SK-N-SH (cell line): ENCODE data around the gene CCDC116.

ENCODE experiments used
- CTCF ChIP-seq: fragments of 200-600 bp; sonication (generic); IDR thresholded peaks from 2 replicates; pipeline ENCODE4 v1.6.1; 2017; ENCODE audit warnings: antibody characterized with exemption, mild to moderate bottlenecking, moderate library complexity
- ELF1 ChIP-seq: IDR thresholded peaks from 2 replicates; pipeline ENCODE4 v1.4.0; 2012
- EP300 ChIP-seq, 2 experiments: IDR thresholded peaks; 2 replicates each; pipeline versions ENCODE4 v1.4.0 to v1.6.1; 2012; ENCODE audit warnings: borderline replicate concordance in 1 of 2, low read depth in 1 of 2, low read length in 1 of 2
- EZH2phosphoT487 ChIP-seq: fragments of 200-600 bp; sonication (generic); IDR thresholded peaks from 2 replicates; pipeline ENCODE4 v1.6.1; 2017; ENCODE audit warnings: low read depth, mixed run types, mild to moderate bottlenecking, antibody characterized with exemption, moderate library complexity, borderline replicate concordance
- FOXM1 ChIP-seq: IDR thresholded peaks from 2 replicates; pipeline ENCODE4 v1.4.0; 2012; ENCODE audit warnings: low read depth, mild to moderate bottlenecking
- GABPA ChIP-seq: IDR thresholded peaks from 2 replicates; pipeline ENCODE4 v1.4.0; 2012; ENCODE audit warnings: low read depth, mild to moderate bottlenecking
- GATA2 ChIP-seq: sonication (generic); formaldehyde crosslinking; IDR thresholded peaks from 2 replicates; pipeline ENCODE4 v1.5.0; 2020; ENCODE audit warnings: mild to moderate bottlenecking, missing genetic modification reagents
- MAX ChIP-seq: IDR thresholded peaks from 2 replicates; pipeline ENCODE4 v1.4.0; 2012; ENCODE audit warnings: low read depth
- MXI1 ChIP-seq: IDR thresholded peaks from 2 replicates; pipeline ENCODE4 v1.6.1; 2012; ENCODE audit warnings: mild to moderate bottlenecking, low read depth, low read length, improper control_type of control experiment
- RAD21 ChIP-seq: IDR thresholded peaks from 2 replicates; pipeline ENCODE4 v1.6.1; 2012; ENCODE audit warnings: mild to moderate bottlenecking, low read length
- RXRA ChIP-seq: IDR thresholded peaks from 2 replicates; pipeline ENCODE4 v1.4.0; 2012; ENCODE audit warnings: low read depth, mild to moderate bottlenecking, borderline replicate concordance
- TF ChIP-seq, protein P1 (sequence below): IDR thresholded peaks from 2 replicates; pipeline ENCODE4 v1.6.1; 2012; ENCODE audit warnings: mild to moderate bottlenecking, low read depth, low read length, moderate library complexity
- TF ChIP-seq, protein P2 (sequence below): fragments of 150-350 bp; IDR thresholded peaks from 2 replicates; pipeline ENCODE4 v1.6.1; 2017; ENCODE audit warnings: antibody characterized with exemption, low read length, low read depth, borderline replicate concordance
- TF ChIP-seq, protein P3 (sequence below): IDR thresholded peaks from 2 replicates; pipeline ENCODE4 v1.4.0; 2012; ENCODE audit warnings: low read depth, borderline replicate concordance

GRCh38 chr22:21587803-21588611 lies 44.6 kb upstream of the CCDC116 start:
- TF ChIP-seq CTCF (no peak), RXRA (no peak), EZH2phosphoT487 (no peak), RAD21 (no peak), ELF1 (no peak), MAX (no peak), EP300 (IDR thresholded peaks at IDR 0.05; ENCODE audit: borderline replicate concordance in 1 of 2, low read depth in 1 of 2, low read length in 1 of 2) (no peak), MXI1 (no peak), FOXM1 (no peak), GABPA (no peak), GATA2 (CRISPR knock-in tag) (no peak)
- TF ChIP-seq, protein P1, sequence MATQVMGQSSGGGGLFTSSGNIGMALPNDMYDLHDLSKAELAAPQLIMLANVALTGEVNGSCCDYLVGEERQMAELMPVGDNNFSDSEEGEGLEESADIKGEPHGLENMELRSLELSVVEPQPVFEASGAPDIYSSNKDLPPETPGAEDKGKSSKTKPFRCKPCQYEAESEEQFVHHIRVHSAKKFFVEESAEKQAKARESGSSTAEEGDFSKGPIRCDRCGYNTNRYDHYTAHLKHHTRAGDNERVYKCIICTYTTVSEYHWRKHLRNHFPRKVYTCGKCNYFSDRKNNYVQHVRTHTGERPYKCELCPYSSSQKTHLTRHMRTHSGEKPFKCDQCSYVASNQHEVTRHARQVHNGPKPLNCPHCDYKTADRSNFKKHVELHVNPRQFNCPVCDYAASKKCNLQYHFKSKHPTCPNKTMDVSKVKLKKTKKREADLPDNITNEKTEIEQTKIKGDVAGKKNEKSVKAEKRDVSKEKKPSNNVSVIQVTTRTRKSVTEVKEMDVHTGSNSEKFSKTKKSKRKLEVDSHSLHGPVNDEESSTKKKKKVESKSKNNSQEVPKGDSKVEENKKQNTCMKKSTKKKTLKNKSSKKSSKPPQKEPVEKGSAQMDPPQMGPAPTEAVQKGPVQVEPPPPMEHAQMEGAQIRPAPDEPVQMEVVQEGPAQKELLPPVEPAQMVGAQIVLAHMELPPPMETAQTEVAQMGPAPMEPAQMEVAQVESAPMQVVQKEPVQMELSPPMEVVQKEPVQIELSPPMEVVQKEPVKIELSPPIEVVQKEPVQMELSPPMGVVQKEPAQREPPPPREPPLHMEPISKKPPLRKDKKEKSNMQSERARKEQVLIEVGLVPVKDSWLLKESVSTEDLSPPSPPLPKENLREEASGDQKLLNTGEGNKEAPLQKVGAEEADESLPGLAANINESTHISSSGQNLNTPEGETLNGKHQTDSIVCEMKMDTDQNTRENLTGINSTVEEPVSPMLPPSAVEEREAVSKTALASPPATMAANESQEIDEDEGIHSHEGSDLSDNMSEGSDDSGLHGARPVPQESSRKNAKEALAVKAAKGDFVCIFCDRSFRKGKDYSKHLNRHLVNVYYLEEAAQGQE: no peak
- TF ChIP-seq, protein P2, sequence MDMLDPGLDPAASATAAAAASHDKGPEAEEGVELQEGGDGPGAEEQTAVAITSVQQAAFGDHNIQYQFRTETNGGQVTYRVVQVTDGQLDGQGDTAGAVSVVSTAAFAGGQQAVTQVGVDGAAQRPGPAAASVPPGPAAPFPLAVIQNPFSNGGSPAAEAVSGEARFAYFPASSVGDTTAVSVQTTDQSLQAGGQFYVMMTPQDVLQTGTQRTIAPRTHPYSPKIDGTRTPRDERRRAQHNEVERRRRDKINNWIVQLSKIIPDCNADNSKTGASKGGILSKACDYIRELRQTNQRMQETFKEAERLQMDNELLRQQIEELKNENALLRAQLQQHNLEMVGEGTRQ: no peak
- TF ChIP-seq, protein P3, sequence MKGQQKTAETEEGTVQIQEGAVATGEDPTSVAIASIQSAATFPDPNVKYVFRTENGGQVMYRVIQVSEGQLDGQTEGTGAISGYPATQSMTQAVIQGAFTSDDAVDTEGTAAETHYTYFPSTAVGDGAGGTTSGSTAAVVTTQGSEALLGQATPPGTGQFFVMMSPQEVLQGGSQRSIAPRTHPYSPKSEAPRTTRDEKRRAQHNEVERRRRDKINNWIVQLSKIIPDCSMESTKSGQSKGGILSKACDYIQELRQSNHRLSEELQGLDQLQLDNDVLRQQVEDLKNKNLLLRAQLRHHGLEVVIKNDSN: no peak
